GM12801 (cell line): ENCODE data around the gene FALEC.

ENCODE experiments used
- CTCF ChIP-seq: IDR thresholded peaks from one replicate; pipeline ENCODE4 v1.5.1; 2011; ENCODE audit warnings: control low read depth; ENCODE audit not compliant: insufficient read length; ENCODE audit errors: extremely low read depth

FALEC gene

GRCh38 chr1:150477320-150477719 is 38.2 kb upstream of the FALEC start:
- no peak for TF ChIP-seq CTCF

- no peak for TF ChIP-seq CTCF
Observed at GRCh38 chr1:150477733-150478132, 37.8 kb upstream of the FALEC start.

- TF ChIP-seq CTCF: no peak
Observed at GRCh38 chr1:150479370-150479769, 36.2 kb upstream of the FALEC start.

GRCh38 chr1:150479927-150480352 is 35.6 kb upstream of the FALEC start:
- no peak for TF ChIP-seq CTCF

- no peak for TF ChIP-seq CTCF
Observed at GRCh38 chr1:150484431-150484830, 31.1 kb upstream of the FALEC start.

GRCh38 chr1:150484861-150485260 is 30.7 kb upstream of the FALEC start:
- TF ChIP-seq CTCF: no peak

GRCh38 chr1:150486966-150487762 is 28.4 kb upstream of the FALEC start, which contains the start of gene TARS2:
TARS2 (plus strand) TSS chr1:150487419; CDS start chr1:150487451, 32 bp downstream.
- TF ChIP-seq CTCF: no peak
